KMS-11 (cell line): Measurements from ENCODE around the gene PKIG.

ENCODE experiments used
- H2AFZ ChIP-seq: fragments of 200-600 bp; sonication (generic); 2 replicates; pipeline ENCODE4 v1.6.1; 2016; ENCODE audit warnings: antibody characterized with exemption, mixed run types, low read depth
- H3K27ac ChIP-seq: fragments of 200-600 bp; sonication (generic); 2 replicates; pipeline ENCODE4 v1.6.1; 2016; ENCODE audit warnings: mild to moderate bottlenecking, mixed run types
- H3K27me3 ChIP-seq: fragments of 200-600 bp; sonication (generic); 2 replicates; pipeline ENCODE4 v1.6.1; 2017; ENCODE audit warnings: mild to moderate bottlenecking, low read depth, mixed run types, moderate library complexity; ENCODE audit not compliant: insufficient read depth
- H3K36me3 ChIP-seq: fragments of 200-600 bp; sonication (generic); 2 replicates; pipeline ENCODE4 v1.6.1; 2017; ENCODE audit warnings: mild to moderate bottlenecking, mixed run types; ENCODE audit not compliant: insufficient read depth
- H3K4me1 ChIP-seq: fragments of 200-600 bp; sonication (generic); 2 replicates; pipeline ENCODE4 v1.6.1; 2016; ENCODE audit warnings: mild to moderate bottlenecking, low read depth, mixed run types; ENCODE audit not compliant: poor library complexity, severe bottlenecking
- H3K4me2 ChIP-seq: fragments of 200-600 bp; sonication (generic); 2 replicates; pipeline ENCODE4 v1.7.0; 2016; ENCODE audit warnings: mild to moderate bottlenecking, mixed run types
- H3K4me3 ChIP-seq: fragments of 200-600 bp; sonication (generic); IDR thresholded peaks from 2 replicates; pipeline ENCODE4 v1.6.1; 2017; ENCODE audit warnings: low read depth, low read length, mixed read lengths; ENCODE audit not compliant: insufficient read depth
- H3K79me2 ChIP-seq: fragments of 200-600 bp; sonication (generic); 2 replicates; pipeline ENCODE4 v1.6.1; 2016; ENCODE audit warnings: low read depth, mixed run types; ENCODE audit not compliant: insufficient read depth
- H3K9ac ChIP-seq: fragments of 200-600 bp; sonication (generic); 2 replicates; pipeline ENCODE4 v1.6.1; 2016; ENCODE audit warnings: mild to moderate bottlenecking, mixed run types
- H4K20me1 ChIP-seq: fragments of 200-600 bp; sonication (generic); 2 replicates; pipeline ENCODE4 v1.6.1; 2016; ENCODE audit warnings: mild to moderate bottlenecking, mixed run types; ENCODE audit not compliant: insufficient read depth
- TF ChIP-seq, protein P1 (sequence below): fragments of 200-600 bp; sonication (generic); conservative IDR thresholded peaks from 2 replicates; pipeline ENCODE4 v1.6.1; 2017; ENCODE audit warnings: low read depth, mild to moderate bottlenecking, antibody characterized with exemption, low read length, moderate library complexity, mixed read lengths

Gene PKIG

DNA sequence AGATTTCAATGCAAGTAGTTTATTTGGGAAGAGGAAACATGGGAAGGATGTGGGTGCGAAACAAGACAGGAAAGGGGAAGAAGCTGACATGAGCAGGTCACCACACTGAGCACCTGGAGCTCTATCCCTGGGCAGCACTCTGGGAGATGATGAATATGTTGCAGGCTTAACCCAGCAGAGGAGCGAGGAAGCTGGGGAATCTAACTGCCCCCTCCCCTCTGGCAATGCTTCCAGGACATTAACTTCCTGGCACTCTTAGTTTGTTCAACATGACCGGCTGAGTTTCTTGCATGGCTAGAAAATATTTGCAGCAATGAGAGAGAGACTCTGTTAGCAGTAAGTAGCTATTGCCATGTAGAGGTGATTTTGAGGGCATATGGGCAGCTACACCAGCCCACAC is 74.1 kb downstream of the PKIG start:
- Histone ChIP-seq H3K27ac (no peak overlapping the region), H3K4me3 (no peak overlapping the region), H3K4me1 (peaks cover 15% of the 10 kb centered on the region), H3K9ac (no peak overlapping the region), H2AFZ (no peak overlapping the region), H3K27me3 (no peaks in the 10 kb centered on the region), H3K36me3 (no peaks in the 10 kb centered on the region), H4K20me1 (no peaks in the 10 kb centered on the region), H3K4me2 (no peak overlapping the region), H3K79me2 (no peaks in the 10 kb centered on the region; the same call in 1 of the 2 replicates)
- TF ChIP-seq, protein P1, sequence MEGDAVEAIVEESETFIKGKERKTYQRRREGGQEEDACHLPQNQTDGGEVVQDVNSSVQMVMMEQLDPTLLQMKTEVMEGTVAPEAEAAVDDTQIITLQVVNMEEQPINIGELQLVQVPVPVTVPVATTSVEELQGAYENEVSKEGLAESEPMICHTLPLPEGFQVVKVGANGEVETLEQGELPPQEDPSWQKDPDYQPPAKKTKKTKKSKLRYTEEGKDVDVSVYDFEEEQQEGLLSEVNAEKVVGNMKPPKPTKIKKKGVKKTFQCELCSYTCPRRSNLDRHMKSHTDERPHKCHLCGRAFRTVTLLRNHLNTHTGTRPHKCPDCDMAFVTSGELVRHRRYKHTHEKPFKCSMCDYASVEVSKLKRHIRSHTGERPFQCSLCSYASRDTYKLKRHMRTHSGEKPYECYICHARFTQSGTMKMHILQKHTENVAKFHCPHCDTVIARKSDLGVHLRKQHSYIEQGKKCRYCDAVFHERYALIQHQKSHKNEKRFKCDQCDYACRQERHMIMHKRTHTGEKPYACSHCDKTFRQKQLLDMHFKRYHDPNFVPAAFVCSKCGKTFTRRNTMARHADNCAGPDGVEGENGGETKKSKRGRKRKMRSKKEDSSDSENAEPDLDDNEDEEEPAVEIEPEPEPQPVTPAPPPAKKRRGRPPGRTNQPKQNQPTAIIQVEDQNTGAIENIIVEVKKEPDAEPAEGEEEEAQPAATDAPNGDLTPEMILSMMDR = no peak

DNA sequence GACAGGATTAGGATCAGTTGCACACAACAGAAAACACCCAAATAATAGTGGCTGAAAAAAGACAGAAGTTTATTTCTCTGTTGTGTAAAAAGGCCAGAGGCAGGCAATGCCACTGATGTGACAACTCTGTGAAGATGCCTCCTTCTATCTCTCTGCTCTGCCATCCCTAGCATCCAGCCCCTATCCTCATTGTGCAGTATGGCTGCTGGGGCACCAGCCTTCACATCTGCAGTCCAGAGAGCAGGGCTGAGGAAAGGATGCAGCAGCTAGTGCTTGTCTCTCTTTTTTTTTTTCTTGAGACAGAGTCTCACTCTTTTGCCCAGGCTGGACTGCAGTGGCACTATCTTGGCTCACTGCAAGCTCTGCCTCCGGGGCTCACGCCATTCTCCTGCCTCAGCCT is 75.5 kb downstream of the PKIG start:
- H3K9ac ChIP-seq = no peak overlapping the region
- H3K36me3 ChIP-seq = no peaks in the 10 kb centered on the region
- H3K27ac ChIP-seq = no peak overlapping the region
- H3K4me2 ChIP-seq = no peak overlapping the region
- H3K4me1 ChIP-seq = peaks cover 14% of the 10 kb centered on the region
- TF ChIP-seq, protein P1 = no peak
- H4K20me1 ChIP-seq = no peaks in the 10 kb centered on the region
- no peak overlapping the region for H2AFZ ChIP-seq
- H3K4me3 ChIP-seq = no peak overlapping the region
- H3K27me3 ChIP-seq = no peaks in the 10 kb centered on the region
- no peaks in the 10 kb centered on the region for H3K79me2 ChIP-seq

DNA sequence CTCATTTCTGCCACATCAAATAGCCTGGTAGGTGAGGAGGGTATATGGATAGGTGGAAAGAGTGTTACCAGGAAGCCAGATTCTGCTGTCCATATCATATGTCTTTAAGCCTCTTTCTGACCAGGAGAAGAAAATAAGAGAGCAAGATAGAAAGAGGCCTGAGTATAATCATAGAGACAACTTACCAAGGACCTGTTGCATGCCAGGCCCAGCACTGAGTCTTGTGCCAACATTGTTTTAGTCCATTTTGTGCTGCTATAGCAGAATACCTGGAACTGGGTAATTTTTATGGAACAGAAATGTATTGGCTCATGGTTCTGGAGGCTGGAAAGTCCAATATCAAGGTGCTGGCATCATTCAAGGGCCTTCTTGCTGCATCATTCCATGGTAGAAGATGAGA is 76.4 kb downstream of the PKIG start:
- no peak overlapping the region for H3K27ac ChIP-seq
- no peak overlapping the region for H3K4me3 ChIP-seq
- H3K4me1 ChIP-seq = peaks cover 6% of the 10 kb centered on the region
- no peaks in the 10 kb centered on the region for H3K79me2 ChIP-seq
- H3K9ac ChIP-seq = no peak overlapping the region
- H3K36me3 ChIP-seq = no peaks in the 10 kb centered on the region
- H4K20me1 ChIP-seq = no peaks in the 10 kb centered on the region
- TF ChIP-seq, protein P1 = no peak
- H3K27me3 ChIP-seq = no peaks in the 10 kb centered on the region
- H2AFZ ChIP-seq = no peak overlapping the region
- no peak overlapping the region for H3K4me2 ChIP-seq

DNA sequence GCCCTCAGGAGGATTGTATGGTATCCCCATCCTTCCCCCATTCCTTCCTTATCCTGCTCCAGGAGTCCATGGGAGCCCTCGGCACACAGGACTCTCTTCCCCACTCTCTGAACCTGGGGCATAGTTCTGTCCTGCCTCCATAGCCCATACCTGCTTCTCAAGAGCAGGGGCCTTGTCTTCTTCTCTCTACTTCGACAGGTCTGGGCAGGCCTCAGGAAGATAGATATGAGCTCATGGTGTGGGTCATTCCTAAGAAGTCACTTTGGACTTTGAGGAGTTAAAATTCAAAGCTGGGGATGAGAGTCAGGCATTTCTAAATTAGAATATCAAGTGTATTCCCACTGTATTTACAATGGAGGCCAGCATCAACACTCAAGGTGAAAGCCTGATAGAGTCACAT is 77.6 kb downstream of the PKIG start:
- Histone ChIP-seq H3K9ac (no peak overlapping the region), H3K36me3 (no peaks in the 10 kb centered on the region), H3K27me3 (no peaks in the 10 kb centered on the region), H3K4me3 (no peak overlapping the region), H3K4me1 (peaks cover 6% of the 10 kb centered on the region), H3K27ac (no peak overlapping the region), H2AFZ (no peak overlapping the region), H3K79me2 (no peaks in the 10 kb centered on the region), H4K20me1 (no peaks in the 10 kb centered on the region), H3K4me2 (no peak overlapping the region)
- TF ChIP-seq, protein P1 = no peak
